Right atrium auricular region (tissue), 2 donors: ENCODE data around the gene KLHL8. TPM values are rescaled to one million over a fixed set of nuclear protein-coding genes. Genes with fewer than 3 reads are reported as not detected.

Experiments used
- DNase-seq: peaks from one replicate; pipeline ENCODE4 v3.0.0-alpha.2; 2019; ENCODE audit warnings: low spot score
- H3K27ac ChIP-seq, 2 donors: fragments of 200-600 bp; sonication (generic); 1 replicate in 1 of 2; 2 replicates in 1 of 2; pipeline ENCODE4 v1.5.1; 2016 to 2019
- H3K27me3 ChIP-seq, 2 donors: fragments of 200-600 bp; sonication (generic); one replicate each; pipeline versions ENCODE4 v1.5.1 to v1.6.0; 2017 to 2019
- H3K36me3 ChIP-seq: fragments of 200-600 bp; sonication (generic); one replicate; pipeline ENCODE4 v1.5.1; 2016
- H3K4me1 ChIP-seq, 2 donors: fragments of 200-600 bp; sonication (generic); one replicate each; pipeline versions ENCODE4 v1.5.1 to v1.6.0; 2017 to 2019
- H3K4me3 ChIP-seq, 2 donors: fragments of 200-600 bp; sonication (generic); 1 replicate in 1 of 2; 2 replicates in 1 of 2; pipeline ENCODE4 v1.5.1; 2017 to 2019; ENCODE audit warnings: mild to moderate bottlenecking in 1 of 2, moderate library complexity in 1 of 2
- H3K9me3 ChIP-seq, 2 donors: fragments of 200-600 bp; sonication (generic); one replicate each; pipeline ENCODE4 v1.5.1; 2019
- total RNA-seq, 2 donors: library from RNA; depleted of rRNA; stranded (reverse); fragments of >200 nt; gene quantifications; one replicate each; pipeline ENCODE4 v1.1.0, GENCODE V29; 2016
- TF ChIP-seq, protein P1 (sequence below), 2 donors: fragments of 200-600 bp; sonication (generic); IDR thresholded peaks; one replicate each; pipeline ENCODE4 v1.5.1; 2019; ENCODE audit warnings: antibody characterized with exemption in 2 of 2

Gene KLHL8
- total RNA-seq, 2 donors from 2014 or later, result 5.9 to 6.9 TPM

DNA sequence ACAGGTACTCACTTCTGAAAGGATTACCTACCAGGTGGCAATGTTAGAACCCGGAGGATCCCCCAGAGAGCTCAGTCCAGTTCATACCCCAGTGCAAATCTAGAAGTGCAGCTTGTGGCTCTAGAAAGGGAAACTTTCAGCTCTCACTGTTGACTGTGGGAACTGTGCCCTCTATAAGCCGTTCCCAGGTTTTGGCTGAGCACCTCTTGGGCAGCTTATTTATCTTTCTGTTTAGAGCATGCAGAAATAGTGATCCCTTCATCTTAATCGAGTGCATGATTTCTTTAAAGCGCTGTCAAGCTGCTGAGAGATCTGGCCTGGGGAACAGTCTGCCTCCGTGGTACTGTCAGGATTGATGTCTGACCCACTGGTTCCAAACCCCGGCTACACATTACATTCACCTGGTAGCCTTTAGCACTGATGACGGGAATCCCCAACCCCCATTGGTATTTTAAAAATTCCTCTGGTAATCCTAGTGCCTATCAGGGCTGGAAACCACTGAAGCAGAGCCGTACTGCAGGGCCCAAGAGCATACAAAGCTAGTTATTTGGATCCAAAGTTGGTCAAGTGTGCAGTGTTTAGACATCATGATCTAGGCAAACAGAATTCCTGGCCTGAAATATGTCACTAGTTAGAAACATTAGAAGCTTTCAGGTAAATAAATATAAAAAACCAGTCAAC is 103.2 kb downstream of the KLHL8 start:
- H3K4me3 ChIP-seq, result no peak overlapping the region
- H3K36me3 ChIP-seq, result peaks cover 35% of the 10 kb centered on the region
- no peaks in the 10 kb centered on the region for H3K9me3 ChIP-seq
- no peaks in the 10 kb centered on the region for H3K27me3 ChIP-seq
- peaks cover 0 to 60% of the 10 kb centered on the region in 2 donors for H3K4me1 ChIP-seq
- no peak for DNase-seq
- TF ChIP-seq, protein P1, sequence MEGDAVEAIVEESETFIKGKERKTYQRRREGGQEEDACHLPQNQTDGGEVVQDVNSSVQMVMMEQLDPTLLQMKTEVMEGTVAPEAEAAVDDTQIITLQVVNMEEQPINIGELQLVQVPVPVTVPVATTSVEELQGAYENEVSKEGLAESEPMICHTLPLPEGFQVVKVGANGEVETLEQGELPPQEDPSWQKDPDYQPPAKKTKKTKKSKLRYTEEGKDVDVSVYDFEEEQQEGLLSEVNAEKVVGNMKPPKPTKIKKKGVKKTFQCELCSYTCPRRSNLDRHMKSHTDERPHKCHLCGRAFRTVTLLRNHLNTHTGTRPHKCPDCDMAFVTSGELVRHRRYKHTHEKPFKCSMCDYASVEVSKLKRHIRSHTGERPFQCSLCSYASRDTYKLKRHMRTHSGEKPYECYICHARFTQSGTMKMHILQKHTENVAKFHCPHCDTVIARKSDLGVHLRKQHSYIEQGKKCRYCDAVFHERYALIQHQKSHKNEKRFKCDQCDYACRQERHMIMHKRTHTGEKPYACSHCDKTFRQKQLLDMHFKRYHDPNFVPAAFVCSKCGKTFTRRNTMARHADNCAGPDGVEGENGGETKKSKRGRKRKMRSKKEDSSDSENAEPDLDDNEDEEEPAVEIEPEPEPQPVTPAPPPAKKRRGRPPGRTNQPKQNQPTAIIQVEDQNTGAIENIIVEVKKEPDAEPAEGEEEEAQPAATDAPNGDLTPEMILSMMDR (IDR thresholded peaks at IDR 0.05), result no peak
- peak overlapping the region; percentile 79 to 88 for H3K27ac ChIP-seq

GRCh38 chr4:87116231-87116630 is 104.2 kb downstream of the KLHL8 start:
- TF ChIP-seq, protein P1 (IDR thresholded peaks at IDR 0.05), result no peak

DNA sequence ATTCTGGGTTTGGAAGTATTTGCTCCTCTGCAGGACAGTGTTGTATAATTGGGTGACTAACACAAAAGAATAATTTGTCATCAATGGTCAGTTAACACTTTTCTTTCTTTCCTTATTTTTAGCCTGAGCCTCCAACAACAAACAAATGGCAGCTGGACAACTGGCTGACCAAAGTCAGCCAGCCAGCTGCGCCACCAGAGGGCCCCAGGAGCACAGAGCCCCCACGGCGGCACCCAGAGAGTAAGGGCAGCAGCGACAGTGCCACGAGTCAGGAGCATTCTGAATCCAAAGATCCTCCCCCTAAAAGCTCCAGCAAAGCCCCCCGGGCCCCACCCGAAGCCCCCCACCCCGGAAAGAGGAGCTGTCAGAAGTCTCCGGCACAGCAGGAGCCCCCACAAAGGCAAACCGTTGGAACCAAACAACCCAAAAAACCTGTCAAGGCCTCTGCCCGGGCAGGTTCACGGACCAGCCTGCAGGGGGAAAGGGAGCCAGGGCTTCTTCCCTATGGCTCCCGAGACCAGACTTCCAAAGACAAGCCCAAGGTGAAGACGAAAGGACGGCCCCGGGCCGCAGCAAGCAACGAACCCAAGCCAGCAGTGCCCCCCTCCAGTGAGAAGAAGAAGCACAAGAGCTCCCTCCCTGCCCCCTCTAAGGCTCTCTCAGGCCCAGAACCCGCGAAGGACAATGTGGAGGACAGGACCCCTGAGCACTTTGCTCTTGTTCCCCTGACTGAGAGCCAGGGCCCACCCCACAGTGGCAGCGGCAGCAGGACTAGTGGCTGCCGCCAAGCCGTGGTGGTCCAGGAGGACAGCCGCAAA is 106.0 kb downstream of the KLHL8 start:
- H3K4me1 ChIP-seq, result peaks cover 0 to 34% of the 10 kb centered on the region in 2 donors

More at GRCh38 chr4:87116231-87116630, 104.2 kb downstream of the KLHL8 start:
- Histone ChIP-seq H3K4me3 (no peak overlapping the region), H3K27me3 (no peaks in the 10 kb centered on the region), H3K9me3 (no peaks in the 10 kb centered on the region), H3K36me3 (peaks cover 44% of the 10 kb centered on the region), H3K4me1 (peaks cover 0 to 51% of the 10 kb centered on the region in 2 donors), H3K27ac (peak overlapping the region in 1 of 2 donors; percentile 88)
- no peak for DNase-seq

DNA sequence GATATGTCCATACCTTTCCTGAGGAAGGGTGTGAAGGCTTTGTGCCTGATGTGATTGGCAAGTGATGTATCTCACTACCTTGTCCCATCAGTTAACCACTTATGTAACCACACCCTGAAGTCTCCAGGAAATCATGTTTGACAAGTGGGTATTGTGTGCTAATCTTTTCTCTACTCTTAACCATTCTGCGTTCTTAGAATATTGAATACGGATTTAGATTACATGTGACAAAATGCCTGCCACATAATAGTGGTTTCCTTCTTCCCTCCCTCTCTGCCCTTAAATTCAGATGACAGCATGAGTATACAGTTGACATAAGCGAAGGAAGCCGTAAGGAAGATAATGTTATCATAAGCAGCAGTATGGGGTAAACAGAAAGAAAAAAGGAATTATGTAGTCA is 108.4 kb downstream of the KLHL8 start:
- peaks cover 57% of the 10 kb centered on the region for H3K36me3 ChIP-seq
- no peak overlapping the region for H3K27ac ChIP-seq
- TF ChIP-seq, protein P1 (IDR thresholded peaks at IDR 0.05), result no peak
- peaks cover 0 to 34% of the 10 kb centered on the region in 2 donors for H3K4me1 ChIP-seq
- no peak for DNase-seq
- no peak overlapping the region for H3K4me3 ChIP-seq
- H3K27me3 ChIP-seq, result no peaks in the 10 kb centered on the region
- no peaks in the 10 kb centered on the region for H3K9me3 ChIP-seq

More for the DNA sequence above, 106.0 kb downstream of the KLHL8 start:
- peak overlapping the region; percentile 6 to 39 for H3K27ac ChIP-seq
- H3K9me3 ChIP-seq, result no peaks in the 10 kb centered on the region
- TF ChIP-seq, protein P1 (IDR thresholded peaks at IDR 0.05), result peak; percentile 20 to 54
- no peak for DNase-seq
- H3K36me3 ChIP-seq, result peaks cover 44% of the 10 kb centered on the region
- H3K4me3 ChIP-seq, result no peak overlapping the region
- no peaks in the 10 kb centered on the region for H3K27me3 ChIP-seq

Other genes with a start within 250 kb of the KLHL8 start
- gene HSD17B13, start 102.3 kb upstream of the KLHL8 start, total RNA-seq, result not detected
- gene HSD17B11, start 170.6 kb upstream of the KLHL8 start, total RNA-seq, result 10 to 100 TPM; 32.4 to 33.8 TPM
- gene NUDT9, start 202.0 kb upstream of the KLHL8 start, total RNA-seq, result 10 to 100 TPM; 17.2 to 17.6 TPM